ENCODE results near the gene SUFU. TPM values are rescaled to one million over a fixed set of nuclear protein-coding genes. Genes with fewer than 3 reads are reported as not detected.
"Not testable (repeated sequence)": the region's sequence is repeated elsewhere in the genome, so short reads cannot be mapped to it uniquely, and the experiment has no call there.

The SUFU gene
- total RNA-seq, 1 donor from 2014 or later = 17.4 TPM

GRCh38 chr10:102665904-102666509, 162.2 kb downstream of the SUFU start:
- DNase-seq (ENCODE audit: extremely low read depth, low read depth, low spot score) = no peak

DNA sequence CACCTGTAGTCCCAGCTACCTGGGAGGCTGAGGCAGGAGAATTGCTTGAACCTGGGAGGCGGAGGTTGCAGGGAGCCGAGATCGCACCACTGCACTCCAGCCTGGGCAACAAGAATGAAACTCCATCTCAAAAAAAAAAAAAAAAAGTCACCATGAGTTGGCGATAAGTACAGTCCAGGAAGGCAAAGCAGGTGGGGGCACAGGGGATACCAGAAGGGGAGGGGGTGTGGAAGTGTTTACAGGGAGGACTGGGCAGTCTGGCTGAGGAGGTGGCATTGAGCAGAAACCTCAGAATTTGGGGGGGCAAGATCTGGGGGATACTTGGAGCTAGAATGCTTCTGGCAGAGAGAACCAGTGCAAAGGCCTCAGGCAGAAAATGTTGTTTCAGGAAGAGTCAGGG, 163.6 kb downstream of the SUFU start:
- not testable (repeated sequence) for DNase-seq (ENCODE audit: extremely low read depth, low read depth, low spot score)

DNA sequence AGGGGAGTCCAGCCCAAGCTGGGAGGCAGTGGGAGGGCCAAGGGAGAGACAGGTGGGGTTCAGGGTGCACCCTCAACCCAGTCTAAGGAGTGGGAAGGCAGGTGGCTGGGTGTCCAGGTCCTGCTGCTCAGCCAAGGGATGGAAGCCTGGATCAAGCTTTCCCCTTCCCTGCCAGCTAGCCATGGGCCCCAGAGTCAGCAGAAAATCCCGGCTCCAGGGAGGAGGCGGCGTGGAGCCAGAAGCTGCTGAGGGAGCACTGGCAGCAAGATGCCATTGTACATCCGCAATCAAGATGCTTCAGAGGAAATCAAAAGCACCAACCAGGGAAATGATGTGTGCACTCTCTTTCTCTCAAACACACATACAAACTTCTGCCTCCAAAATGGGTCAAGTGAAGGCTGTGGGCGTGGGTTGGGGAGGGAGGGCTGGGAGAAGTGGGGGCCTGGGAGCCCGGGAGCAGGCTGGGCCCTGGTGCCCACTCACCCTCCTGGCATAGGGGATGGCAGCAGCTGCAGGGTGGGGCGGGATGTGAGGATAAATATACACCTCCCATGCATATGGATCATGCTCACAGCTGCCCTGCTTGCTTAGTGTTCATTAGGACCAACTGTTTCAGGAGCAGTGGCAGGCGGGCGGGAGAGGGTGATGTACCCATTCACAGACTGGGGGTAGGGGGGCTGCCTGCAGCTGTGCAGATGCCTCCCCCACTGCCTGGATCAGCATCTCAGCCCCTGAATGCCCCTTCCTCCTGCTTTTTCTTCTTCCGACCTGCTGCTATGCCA, 164.7 kb downstream of the SUFU start:
- no peak for DNase-seq (ENCODE audit: extremely low read depth, low read depth, low spot score)

DNA sequence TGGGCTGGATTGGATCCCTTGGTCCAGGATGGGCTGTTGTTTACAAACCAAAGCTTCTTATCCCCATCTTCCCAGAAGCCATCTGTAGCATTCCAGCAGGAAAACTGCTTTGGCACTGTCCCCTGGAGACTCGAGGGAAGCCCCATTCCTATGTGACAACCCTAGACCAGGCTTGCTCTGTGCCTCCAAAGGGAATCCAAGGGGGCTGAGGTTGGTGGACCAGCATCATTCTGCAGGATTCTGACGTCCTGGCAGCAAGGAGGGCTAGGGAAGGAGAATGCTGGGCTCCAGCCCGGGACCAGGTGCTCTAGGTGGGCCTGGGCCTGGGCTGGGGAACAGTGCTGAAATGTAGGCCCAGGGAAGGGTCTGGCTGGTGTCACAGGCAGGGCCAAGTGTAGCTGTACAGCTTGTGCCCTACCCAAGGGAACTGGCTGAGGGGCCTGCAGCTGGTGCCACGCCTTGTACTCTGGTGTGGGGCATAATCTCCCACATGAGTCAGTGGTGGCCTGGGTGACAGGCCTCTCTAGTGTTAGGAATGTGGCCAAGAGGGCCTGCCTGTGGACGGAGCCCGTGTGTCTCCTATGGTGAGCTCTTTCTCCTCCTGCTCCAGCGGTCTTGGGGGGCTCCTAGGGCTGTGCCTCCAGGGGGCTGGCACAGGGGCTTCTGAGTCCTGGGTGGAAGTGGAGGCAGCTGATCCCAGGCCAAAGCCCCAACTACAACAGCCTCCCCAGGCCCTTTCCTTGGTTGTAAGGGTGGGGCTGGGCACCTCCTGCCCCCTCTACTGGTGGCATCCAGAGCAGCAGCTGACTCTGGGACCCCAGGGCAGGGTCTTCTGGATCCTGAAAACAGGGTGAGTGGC, 165.7 kb downstream of the SUFU start:
- DNase-seq (ENCODE audit: extremely low read depth, low read depth, low spot score) = no peak

DNA sequence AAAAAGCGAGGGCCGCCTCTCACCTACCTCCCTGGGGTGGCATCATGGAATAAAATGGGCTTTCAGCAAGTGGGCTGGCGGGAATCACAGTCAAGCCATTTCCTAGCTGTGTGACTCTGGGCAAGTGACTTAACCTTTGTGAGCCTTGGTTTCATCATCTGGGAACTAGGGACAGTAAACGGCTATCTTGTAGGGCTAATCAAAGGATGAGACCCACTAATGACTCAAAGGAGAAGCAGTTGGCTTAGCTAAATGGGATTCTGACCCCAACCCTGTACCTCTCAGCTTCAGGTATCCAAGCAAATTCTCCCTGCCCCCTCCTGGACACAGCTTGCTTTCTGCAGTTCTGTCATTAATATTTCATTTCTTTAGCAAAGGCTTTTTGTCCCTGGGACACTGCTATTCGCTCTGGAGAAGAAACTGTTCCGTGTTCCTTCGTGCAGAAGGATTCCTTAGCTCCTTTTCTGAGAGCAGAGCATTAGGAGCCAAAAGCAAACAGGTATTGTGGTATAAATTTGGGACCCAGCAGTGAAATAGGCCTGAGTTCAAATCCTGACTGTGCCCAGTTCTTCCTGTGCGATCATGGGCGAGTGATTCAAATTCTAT, 166.4 kb downstream of the SUFU start:
- DNase-seq (ENCODE audit: extremely low read depth, low read depth, low spot score) = no peak

DNA sequence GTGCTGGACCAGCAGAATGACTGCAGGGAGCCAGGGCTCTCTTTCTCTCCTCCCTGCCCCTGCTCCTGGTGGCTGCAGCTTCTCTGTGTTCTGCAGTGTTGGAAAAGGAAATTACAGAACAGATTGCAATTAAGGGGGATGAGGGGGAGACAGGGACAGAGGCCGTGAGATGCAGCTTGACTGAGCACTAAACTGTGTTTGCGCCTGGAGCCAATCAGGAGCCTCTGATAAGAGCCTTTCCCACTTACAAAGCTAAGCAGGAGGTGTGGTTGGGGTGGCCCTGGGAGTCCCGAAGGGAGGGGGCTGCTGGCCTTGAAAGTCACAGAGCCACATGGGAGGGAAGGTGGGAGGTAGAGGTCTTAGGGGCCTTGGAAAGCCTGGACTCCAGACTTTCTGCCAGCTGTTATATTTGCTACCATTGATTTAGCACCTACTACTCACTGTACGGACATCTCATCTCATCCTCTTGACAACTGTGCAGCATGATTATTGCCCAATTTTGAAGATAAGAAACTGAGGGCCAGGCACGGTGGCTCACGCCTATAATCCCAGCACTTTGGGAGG, 167.2 kb downstream of the SUFU start:
- DNase-seq (ENCODE audit: extremely low read depth, low read depth, low spot score) = no peak

DNA sequence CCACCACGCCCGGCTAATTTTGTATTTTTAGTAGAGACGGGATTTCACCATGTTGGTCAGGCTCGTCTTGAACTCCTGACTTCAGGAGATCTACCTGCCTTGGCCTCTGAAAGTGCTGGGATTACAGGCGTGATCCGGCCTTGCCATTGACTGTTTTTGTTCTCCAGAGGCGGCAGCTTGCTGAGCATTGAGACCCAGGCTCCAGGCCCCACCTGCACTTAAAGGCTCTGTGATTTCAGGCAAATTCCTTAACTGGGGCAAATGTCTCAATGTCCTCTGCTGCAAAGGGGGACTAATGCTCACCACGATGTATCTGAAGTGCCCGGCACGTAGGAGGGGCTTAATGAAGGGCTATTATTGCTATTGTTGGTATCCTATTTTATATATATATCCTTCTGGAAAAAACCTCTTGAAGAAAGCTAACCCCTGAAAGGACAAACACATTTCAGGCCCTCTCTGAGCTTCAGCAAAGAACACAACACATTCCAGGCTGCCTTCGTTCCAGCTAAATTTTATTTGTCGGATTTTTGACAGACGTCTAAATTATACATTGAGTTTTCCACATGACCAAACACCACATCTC, 169.6 kb downstream of the SUFU start:
- no peak for DNase-seq (ENCODE audit: extremely low read depth, low read depth, low spot score)

DNA sequence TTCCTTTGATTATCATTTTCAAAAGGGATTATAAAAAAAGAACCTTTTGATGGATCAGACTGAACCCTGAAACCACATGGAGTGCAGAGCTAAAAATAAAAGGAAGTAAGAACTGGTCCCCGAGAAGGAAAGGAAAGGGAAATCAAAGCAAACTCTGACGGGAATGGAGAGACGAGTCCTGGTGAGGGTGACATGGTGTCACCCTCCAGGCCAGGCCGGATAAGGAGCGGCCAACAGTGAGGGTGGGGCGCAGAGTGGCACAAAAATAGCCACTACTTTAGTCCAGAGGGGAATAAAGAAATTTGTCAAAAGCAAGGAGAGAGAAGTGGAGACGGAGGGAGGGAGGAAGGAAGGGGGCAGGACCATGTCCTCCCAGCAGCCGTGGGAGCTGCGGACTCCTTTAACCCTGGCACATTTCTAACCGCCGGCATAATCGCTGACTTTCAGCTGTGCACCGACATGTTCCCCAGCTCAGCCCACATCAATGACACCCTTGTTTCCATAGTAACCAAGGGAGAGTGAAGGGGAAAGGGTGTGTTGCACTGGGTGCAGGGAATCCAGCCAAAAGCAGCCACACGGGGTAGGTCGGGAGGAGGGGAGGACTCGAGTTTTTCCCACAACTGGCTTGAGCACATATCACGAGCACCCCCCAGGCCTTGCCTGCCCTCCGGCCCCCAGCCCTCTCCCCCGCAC, 170.2 kb downstream of the SUFU start:
- DNase-seq (ENCODE audit: extremely low read depth, low read depth, low spot score) = no peak

DNA sequence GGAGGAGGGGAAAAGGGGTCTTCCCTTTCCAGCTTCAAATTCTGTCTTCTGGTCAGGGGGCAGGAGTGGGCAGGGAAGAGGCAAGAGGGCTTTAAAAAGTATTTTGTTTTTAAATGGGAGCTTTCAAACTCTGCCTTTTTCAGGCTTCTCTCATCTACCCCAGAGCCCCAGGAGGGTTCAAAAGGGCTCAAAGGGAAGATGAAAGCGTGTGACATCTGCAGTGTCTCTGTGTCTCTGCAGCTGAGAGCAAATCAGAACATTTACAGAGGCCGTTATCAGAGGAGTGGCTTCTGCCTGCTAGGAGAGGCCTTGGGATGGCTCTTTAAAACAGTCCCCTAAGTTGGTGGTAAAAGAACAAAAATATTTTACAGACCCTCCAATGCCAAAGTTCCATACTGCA, 170.8 kb downstream of the SUFU start:
- DNase-seq (ENCODE audit: extremely low read depth, low read depth, low spot score) = no peak

GRCh38 chr10:102675011-102675665, 171.4 kb downstream of the SUFU start:
- no peak for DNase-seq (ENCODE audit: extremely low read depth, low read depth, low spot score)

DNA sequence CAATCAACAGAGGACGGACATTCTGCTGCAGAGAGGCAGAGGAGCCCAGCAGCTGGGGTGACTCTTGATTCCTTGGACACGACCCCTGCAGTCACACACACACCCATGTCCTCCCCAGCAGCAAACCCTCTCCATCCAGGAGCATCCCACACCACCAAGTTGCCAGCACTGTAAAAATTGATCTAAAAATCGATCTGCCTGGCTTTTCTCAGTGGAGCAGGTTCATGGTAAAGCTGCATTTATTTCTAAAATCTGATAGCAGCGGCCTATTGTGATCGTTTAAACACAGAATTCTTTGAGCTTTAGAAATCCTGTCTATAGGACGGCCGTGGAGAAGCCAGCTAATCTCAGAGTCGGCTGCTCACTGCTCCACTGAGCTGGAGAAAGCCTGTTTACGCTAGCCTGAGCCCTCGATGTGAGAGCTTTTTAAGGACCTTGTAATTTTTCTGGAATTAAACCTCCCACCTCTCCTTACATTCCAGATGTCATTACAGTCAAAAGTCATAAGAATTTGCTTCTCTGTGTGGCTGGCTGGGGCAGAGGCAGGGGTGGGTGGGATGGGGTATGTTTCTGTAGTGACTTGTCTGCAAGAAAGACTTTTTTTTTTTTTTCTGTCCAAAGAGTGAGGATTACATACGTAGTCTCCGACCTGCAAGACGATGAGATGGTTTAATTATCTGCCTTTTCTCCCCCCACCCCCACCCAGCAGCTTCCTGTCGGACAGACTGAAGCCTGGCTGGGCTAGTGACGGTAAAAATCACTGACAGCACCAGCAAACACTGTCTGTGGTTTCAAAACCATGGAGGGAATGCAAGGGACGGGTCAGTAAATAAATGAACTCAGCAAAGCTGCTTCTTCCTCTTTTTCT, 172.1 kb downstream of the SUFU start:
- no peak for DNase-seq (ENCODE audit: extremely low read depth, low read depth, low spot score)

DNA sequence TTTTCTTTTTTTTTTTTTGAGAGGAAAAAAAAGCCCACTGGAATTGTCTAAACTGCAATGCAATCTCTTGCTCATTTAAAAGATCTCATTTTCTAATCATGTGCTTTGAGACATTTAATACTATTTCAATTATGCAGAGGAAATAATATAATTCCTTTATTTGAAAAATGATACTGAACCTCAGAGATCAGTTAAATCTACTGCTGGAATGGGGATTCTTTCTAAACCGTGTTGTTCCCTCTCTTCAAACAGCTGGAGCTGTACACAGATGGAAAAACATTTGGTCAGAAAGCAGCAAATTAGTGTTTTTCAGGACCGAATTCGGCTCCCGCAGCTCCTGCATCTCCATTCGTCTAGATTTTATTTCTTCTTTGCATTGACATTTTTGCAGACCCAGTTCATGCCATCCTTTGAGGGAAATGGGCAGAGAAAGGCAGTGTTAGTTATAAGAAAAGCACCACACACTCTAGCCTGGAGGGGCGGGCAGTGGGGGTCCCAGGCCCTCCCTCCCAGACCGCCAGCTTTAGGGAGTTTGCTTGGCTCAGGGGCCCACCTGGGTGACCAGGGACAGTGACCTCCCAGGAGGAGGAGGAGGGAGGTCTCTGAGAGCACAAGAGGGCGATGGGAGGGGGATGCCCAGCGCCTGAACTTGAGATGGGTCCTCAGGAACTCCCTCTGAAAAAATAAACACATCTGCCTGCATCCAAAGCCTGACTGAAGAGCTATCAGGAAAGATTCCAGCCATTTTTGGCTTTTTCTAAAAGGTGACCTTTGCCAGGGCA, 173.0 kb downstream of the SUFU start:
- no peak for DNase-seq (ENCODE audit: extremely low read depth, low read depth, low spot score)

DNA sequence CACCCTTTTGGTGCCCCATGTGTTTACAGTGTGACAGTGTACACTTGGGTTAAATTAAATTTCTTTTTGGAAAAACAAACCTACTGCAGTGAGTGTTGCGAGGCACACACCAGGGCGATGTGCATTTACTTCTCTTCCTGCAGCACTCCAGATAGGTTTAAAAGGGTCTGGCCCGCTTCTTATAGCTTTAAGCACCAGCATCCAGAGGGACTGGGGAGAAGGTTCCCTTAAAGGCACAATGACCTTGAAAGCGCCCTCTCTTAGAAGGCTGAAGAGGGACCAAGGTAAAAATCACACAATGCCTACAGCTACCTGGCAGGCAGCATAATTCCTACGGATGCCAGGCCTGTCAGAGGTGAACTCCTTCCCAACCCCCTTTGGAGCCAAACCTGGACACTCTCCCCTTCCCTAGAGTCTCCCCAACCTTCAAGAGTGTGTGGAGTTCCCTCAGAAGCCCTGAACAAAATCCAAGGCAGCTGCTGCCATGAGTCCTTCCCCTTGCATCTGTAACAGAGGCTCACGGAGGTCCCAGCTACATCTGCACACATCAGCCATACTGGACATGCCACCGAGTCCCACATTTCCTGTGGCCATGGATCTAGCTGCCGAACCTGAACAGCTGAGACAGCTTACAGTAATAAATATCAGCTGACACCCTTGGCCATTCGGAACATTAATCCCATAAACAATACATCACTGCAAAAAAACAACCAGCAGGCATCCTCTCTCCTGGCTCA, 173.7 kb downstream of the SUFU start:
- no peak for DNase-seq (ENCODE audit: extremely low read depth, low read depth, low spot score)

GRCh38 chr10:102678068-102678400, 174.3 kb downstream of the SUFU start:
- no peak for DNase-seq (ENCODE audit: extremely low read depth, low read depth, low spot score)

DNA sequence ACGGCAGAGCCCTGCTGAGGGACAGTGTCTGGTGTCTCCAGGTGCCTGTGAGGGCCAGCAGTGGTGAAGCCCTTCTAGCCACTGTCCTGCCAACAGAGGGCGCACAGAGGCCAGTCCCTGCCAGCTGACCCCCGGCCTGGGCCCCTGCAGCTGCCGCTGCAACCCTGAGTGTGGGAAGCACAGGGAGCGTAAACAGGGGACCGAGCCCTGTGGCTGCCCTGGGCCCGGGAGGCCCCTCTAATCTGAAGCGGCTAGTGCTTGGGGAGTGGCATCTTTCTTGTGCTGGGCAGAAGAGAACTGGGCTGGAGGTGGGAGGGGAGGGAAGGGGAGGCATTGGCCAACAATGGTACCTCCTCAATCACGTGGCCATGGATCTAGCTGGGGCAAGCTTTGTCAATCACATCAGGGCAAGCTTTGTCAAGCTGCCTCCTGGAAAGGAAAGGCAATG, 175.1 kb downstream of the SUFU start:
- peak; percentile 18 for DNase-seq (ENCODE audit: extremely low read depth, low read depth, low spot score)

GRCh38 chr10:102679596-102679995, 175.8 kb downstream of the SUFU start:
- no peak for DNase-seq (ENCODE audit: extremely low read depth, low read depth, low spot score)

GRCh38 chr10:102681696-102682095, 177.9 kb downstream of the SUFU start:
- DNase-seq (ENCODE audit: extremely low read depth, low read depth, low spot score) = no peak

Measured in glomerular endothelial cell (primary cell).